ENCODE measurements around the gene LRRC4C. TPM values are rescaled to one million over a fixed set of nuclear protein-coding genes. Genes with fewer than 3 reads are reported as not detected.

The LRRC4C gene
- total RNA-seq, 1 experiment from 2014 or later: not detected

GRCh38 chr11:41282395-41282794 is 177.1 kb downstream of the LRRC4C start:
- ChIA-PET CTCF (no interaction called here), POLR2A (ENCODE audit: unreplicated experiment) (no interaction called here)
- H3K27ac ChIP-seq (ENCODE audit: low read length): peak overlapping the region; percentile 88
- no peaks in the 10 kb centered on the region for H4K20me1 ChIP-seq (ENCODE audit: low read length)
- no peaks in the 10 kb centered on the region for H3K79me2 ChIP-seq (ENCODE audit: low read length)
- no peaks in the 10 kb centered on the region for H3F3A ChIP-seq (ENCODE audit: low read length, unreplicated experiment)
- H2AFZ ChIP-seq (ENCODE audit: low read length): peak overlapping the region; percentile 30; the same call in 1 of the 2 replicates
- DNase-seq: peak; percentile 56
- no peaks in the 10 kb centered on the region for H3K9me2 ChIP-seq (replicated peaks; ENCODE audit: low read length)
- no peaks in the 10 kb centered on the region for H3K27me3 ChIP-seq (ENCODE audit: low read length)
- ATAC-seq: no peak
- no peaks in the 10 kb centered on the region for H3K36me3 ChIP-seq (ENCODE audit: low read depth, low read length)
- H3K9me3 ChIP-seq (ENCODE audit: low read length): no peaks in the 10 kb centered on the region
- peak overlapping the region; percentile 61 for H3K9ac ChIP-seq (ENCODE audit: low read length)
- BruUV-seq (replicated peaks): no TSS peak
- H3K4me1 ChIP-seq (ENCODE audit: insufficient read depth, low read length): peaks cover 22% of the 10 kb centered on the region
- peak overlapping the region; percentile 29 for H3K4me2 ChIP-seq (ENCODE audit: low read length)
- TF ChIP-seq EZH2 (IDR thresholded peaks at IDR 0.05; ENCODE audit: low read length, unreplicated experiment): no peak
- no peak for TF ChIP-seq CTCF (conservative IDR thresholded peaks at IDR 0.05; ENCODE audit: low read depth, low read length)
- no peak for TF ChIP-seq EZH2phosphoT487 (IDR thresholded peaks at IDR 0.05; ENCODE audit: borderline replicate concordance, low read length)
- intact Hi-C loops (cut with micrococcal nuclease): no loop called here
- H3K4me3 ChIP-seq (ENCODE audit: low read length): no peak overlapping the region

GRCh38 chr11:41281131-41281742 is 178.2 kb downstream of the LRRC4C start:
- peak; percentile 43 for DNase-seq
- Histone ChIP-seq H3K9me2 (replicated peaks; ENCODE audit: low read length) (no peaks in the 10 kb centered on the region), H3K4me1 (ENCODE audit: insufficient read depth, low read length) (peaks cover 22% of the 10 kb centered on the region), H3K9ac (ENCODE audit: low read length) (no peak overlapping the region), H4K20me1 (ENCODE audit: low read length) (no peaks in the 10 kb centered on the region), H3K4me2 (ENCODE audit: low read length) (peak overlapping the region; percentile 39; the same call in 1 of the 2 replicates), H3K36me3 (ENCODE audit: low read depth, low read length) (no peaks in the 10 kb centered on the region), H3K79me2 (ENCODE audit: low read length) (no peaks in the 10 kb centered on the region), H3K27ac (ENCODE audit: low read length) (peak overlapping the region; percentile 88), H3K27me3 (ENCODE audit: low read length) (no peaks in the 10 kb centered on the region), H3K4me3 (ENCODE audit: low read length) (no peak overlapping the region), H3F3A (ENCODE audit: low read length, unreplicated experiment) (no peaks in the 10 kb centered on the region), H3K9me3 (ENCODE audit: low read length) (no peaks in the 10 kb centered on the region), H2AFZ (ENCODE audit: low read length) (peak overlapping the region; percentile 26; the same call in 1 of the 2 replicates)
- no peak for TF ChIP-seq EZH2phosphoT487 (IDR thresholded peaks at IDR 0.05; ENCODE audit: borderline replicate concordance, low read length)
- BruUV-seq (replicated peaks): no TSS peak
- intact Hi-C loops (cut with micrococcal nuclease): no loop called here
- ChIA-PET CTCF (no interaction called here), POLR2A (ENCODE audit: unreplicated experiment) (no interaction called here)
- ATAC-seq: no peak

GRCh38 chr11:41274831-41275230 is 184.6 kb downstream of the LRRC4C start:
- CTCF ChIA-PET: no interaction called here

More at GRCh38 chr11:41274831-41275230, 184.6 kb downstream of the LRRC4C start:
- no peak overlapping the region for H3K27ac ChIP-seq (ENCODE audit: low read length)
- no peaks in the 10 kb centered on the region for H3K9me2 ChIP-seq (replicated peaks; ENCODE audit: low read length)
- intact Hi-C loops (cut with micrococcal nuclease): no loop called here
- H3K27me3 ChIP-seq (ENCODE audit: low read length): no peaks in the 10 kb centered on the region
- H3K4me3 ChIP-seq (ENCODE audit: low read length): no peak overlapping the region
- ATAC-seq (no peak), DNase-seq (no peak)
- no peaks in the 10 kb centered on the region for H3F3A ChIP-seq (ENCODE audit: low read length, unreplicated experiment)
- H3K4me1 ChIP-seq (ENCODE audit: insufficient read depth, low read length): no peaks in the 10 kb centered on the region
- H3K9ac ChIP-seq (ENCODE audit: low read length): no peak overlapping the region
- no peaks in the 10 kb centered on the region for H4K20me1 ChIP-seq (ENCODE audit: low read length)
- no peak overlapping the region for H2AFZ ChIP-seq (ENCODE audit: low read length)
- H3K4me2 ChIP-seq (ENCODE audit: low read length): no peak overlapping the region
- no peaks in the 10 kb centered on the region for H3K79me2 ChIP-seq (ENCODE audit: low read length)
- no peaks in the 10 kb centered on the region for H3K9me3 ChIP-seq (ENCODE audit: low read length)
- POLR2A ChIA-PET (ENCODE audit: unreplicated experiment): no interaction called here
- no TSS peak for BruUV-seq (replicated peaks)
- TF ChIP-seq CTCF (conservative IDR thresholded peaks at IDR 0.05; ENCODE audit: low read depth, low read length) (no peak), EZH2phosphoT487 (IDR thresholded peaks at IDR 0.05; ENCODE audit: borderline replicate concordance, low read length) (no peak), EZH2 (IDR thresholded peaks at IDR 0.05; ENCODE audit: low read length, unreplicated experiment) (no peak)
- H3K36me3 ChIP-seq (ENCODE audit: low read depth, low read length): no peaks in the 10 kb centered on the region
